ENCODE data around the gene NPLOC4. TPM values are rescaled to one million over a fixed set of nuclear protein-coding genes. Genes with fewer than 3 reads are reported as not detected.
A peak's percentile ranks its signal among the peaks of the same experiment; 100 is the strongest.

Gene NPLOC4
- total and polyA plus RNA-seq, 2 donors from 2014 or later = 41.5 to 86.4 TPM

DNA sequence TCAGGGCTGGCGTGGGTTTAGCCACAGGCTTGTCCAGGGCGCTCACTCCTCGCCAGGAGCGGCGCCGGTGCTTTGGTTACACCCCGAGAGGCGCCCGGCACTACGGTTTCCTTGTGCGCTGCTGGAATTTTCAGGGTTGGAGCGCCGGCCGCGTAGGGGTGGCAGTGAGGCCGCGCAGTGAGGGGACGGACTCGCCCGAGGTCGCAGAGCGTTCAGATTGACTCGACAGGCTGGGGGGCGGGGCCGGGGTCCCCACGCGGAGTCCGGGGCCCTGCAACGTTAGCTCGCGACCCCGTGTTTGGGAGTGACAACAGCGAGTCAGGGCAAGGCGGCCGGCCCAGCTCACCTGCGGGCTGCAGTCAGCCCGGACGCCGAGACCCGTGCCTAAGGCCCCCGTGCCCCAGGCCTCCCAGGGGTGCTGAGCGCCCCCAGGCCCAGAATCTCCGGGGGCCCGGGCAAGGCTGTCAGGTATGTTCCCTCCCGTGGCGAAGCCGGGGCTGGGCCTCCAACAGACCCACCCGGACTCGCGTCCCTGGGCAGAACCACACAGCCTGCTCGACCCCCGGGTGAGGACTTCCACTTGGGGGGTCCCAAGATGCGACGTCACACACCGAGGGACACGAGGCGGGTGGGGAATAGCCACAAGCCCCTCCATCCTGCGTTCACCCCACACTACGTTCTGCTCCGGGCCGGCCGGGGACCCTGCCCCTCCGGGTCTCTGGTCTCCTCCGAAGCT, 123.0 kb downstream of the NPLOC4 start:
- TF ChIP-seq, protein P1, sequence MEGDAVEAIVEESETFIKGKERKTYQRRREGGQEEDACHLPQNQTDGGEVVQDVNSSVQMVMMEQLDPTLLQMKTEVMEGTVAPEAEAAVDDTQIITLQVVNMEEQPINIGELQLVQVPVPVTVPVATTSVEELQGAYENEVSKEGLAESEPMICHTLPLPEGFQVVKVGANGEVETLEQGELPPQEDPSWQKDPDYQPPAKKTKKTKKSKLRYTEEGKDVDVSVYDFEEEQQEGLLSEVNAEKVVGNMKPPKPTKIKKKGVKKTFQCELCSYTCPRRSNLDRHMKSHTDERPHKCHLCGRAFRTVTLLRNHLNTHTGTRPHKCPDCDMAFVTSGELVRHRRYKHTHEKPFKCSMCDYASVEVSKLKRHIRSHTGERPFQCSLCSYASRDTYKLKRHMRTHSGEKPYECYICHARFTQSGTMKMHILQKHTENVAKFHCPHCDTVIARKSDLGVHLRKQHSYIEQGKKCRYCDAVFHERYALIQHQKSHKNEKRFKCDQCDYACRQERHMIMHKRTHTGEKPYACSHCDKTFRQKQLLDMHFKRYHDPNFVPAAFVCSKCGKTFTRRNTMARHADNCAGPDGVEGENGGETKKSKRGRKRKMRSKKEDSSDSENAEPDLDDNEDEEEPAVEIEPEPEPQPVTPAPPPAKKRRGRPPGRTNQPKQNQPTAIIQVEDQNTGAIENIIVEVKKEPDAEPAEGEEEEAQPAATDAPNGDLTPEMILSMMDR (IDR thresholded peaks at IDR 0.05; ENCODE audit: borderline replicate concordance, extremely low read depth, insufficient read depth) = no peak
- peaks cover 1 to 33% (median 3%) of the 10 kb centered on the region in 3 donors for H3K4me1 ChIP-seq (ENCODE audit: control insufficient read depth in 2 of 3, insufficient read depth in 2 of 3, low read depth in 1 of 3, low read length in 3 of 3)
- DNase-seq = peak; percentile 85 to 94 (median 89)

DNA sequence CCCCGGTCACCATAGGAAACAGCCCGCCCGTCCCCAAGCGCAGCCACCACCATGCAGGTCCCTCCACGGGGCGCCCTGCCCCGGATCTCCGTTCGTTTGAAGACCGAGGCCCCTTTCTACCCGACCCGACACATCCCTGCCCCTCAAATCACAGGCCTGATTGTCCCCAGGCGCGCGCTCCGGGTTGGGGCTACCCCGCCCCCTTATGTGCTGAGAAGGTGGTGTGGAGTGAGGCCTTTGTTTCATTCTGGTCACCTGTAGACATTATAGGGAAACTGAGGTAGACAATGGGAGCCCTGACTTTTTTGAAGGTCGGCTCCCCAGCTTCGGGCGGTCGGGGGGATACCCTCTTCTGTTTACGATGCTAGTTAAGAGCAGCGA, 123.5 kb downstream of the NPLOC4 start:
- H3K4me3 ChIP-seq (ENCODE audit: low read length in 3 of 3) = peak overlapping the region; percentile 31 to 73 (median 39)
- H3K36me3 ChIP-seq (ENCODE audit: control insufficient read depth in 2 of 3, insufficient read depth in 3 of 3, low read length in 3 of 3) = peaks cover 11 to 28% (median 20%) of the 10 kb centered on the region in 3 donors
- peak overlapping the region; percentile 99 for H3K27ac ChIP-seq (ENCODE audit: low read depth in 2 of 2, low read length in 2 of 2)
- peaks cover 3 to 34% (median 3%) of the 10 kb centered on the region in 3 donors for H3K4me1 ChIP-seq (ENCODE audit: control insufficient read depth in 2 of 3, insufficient read depth in 2 of 3, low read depth in 1 of 3, low read length in 3 of 3)
- TF ChIP-seq, protein P1 (IDR thresholded peaks at IDR 0.05; ENCODE audit: borderline replicate concordance, extremely low read depth, insufficient read depth) = no peak
- intact Hi-C loops (cut with DNase I) = no loop called here
- no peaks in the 10 kb centered on the region for H3K9me3 ChIP-seq (ENCODE audit: control insufficient read depth in 2 of 3, insufficient read depth in 1 of 3, low read length in 3 of 3)
- FAIRE-seq (no peak), DNase-seq (peak; percentile 76 to 91 (median 85))
- H3K27me3 ChIP-seq (ENCODE audit: control insufficient read depth, insufficient read depth, low read length) = no peaks in the 10 kb centered on the region
- H3K9ac ChIP-seq (ENCODE audit: low read length in 3 of 3) = peak overlapping the region in 2 of 3 donors; percentile 87 to 90

More for the DNA sequence above, 123.0 kb downstream of the NPLOC4 start:
- H3K9me3 ChIP-seq (ENCODE audit: control insufficient read depth in 2 of 3, insufficient read depth in 1 of 3, low read length in 3 of 3) = no peaks in the 10 kb centered on the region
- peak overlapping the region; percentile 99 for H3K27ac ChIP-seq (ENCODE audit: low read depth in 2 of 2, low read length in 2 of 2)
- no peak for FAIRE-seq
- peak overlapping the region in 2 of 3 donors; percentile 87 to 90 for H3K9ac ChIP-seq (ENCODE audit: low read length in 3 of 3)
- no peaks in the 10 kb centered on the region for H3K27me3 ChIP-seq (ENCODE audit: control insufficient read depth, insufficient read depth, low read length)
- intact Hi-C loops (cut with DNase I) = no loop called here
- H3K4me3 ChIP-seq (ENCODE audit: low read length in 3 of 3) = peak overlapping the region; percentile 53 to 73 (median 58)
- H3K36me3 ChIP-seq (ENCODE audit: control insufficient read depth in 2 of 3, insufficient read depth in 3 of 3, low read length in 3 of 3) = peaks cover 11 to 28% (median 17%) of the 10 kb centered on the region in 3 donors

DNA sequence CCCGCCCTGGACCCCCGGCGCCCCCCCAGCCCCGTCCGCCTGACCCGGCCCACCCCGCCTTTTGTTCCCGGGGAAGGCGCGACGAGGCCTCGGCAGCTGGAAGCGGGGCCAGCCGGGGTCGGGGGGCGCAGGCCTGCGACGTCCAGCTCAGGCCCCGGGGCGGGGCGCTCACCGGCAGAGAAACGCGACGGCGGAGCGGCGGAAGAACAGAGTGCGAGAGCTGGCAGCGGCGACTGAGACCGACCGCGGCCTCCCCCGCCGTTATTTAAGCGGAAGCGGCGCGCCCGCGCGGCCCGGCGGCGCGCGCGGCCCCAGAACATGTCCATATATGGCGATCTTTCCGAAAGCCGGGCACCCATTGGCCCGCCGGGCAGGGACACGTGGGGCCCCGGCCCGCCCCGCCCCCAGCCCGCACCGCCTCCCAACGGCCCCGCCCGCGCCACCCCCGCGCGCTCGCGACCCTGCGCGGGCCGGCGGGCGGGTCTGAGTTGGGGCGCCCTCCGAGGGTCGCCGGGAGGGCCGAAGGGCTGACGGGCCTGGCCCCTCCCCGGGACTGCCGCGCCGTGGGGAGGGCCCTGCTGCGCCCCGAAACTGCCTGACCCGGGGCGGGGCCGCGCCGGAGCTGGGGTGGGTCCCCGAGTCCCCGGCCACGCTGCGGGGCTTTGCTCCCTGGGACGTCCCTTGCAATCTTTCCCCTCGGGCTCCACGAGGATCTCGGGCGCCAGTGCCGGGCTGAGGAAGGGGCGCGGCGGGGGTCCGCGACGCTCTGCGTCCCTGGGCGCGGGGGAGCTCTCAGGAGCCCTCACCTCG, 124.1 kb downstream of the NPLOC4 start, which contains the start of gene ACTG1:
Gene ACTG1, minus strand, starts transcription at position 238 of the 810 bp plus-strand sequence. CDS start 445 bp downstream, outside the sequence.
- peak within 1 kb of the TSS; percentile 84 to 96 (median 94) for H3K4me3 ChIP-seq (ENCODE audit: low read length in 3 of 3)
- peak within 1 kb of the TSS; percentile 87 to 97 (median 90) for H3K9ac ChIP-seq (ENCODE audit: low read length in 3 of 3)
- intact Hi-C loops (cut with DNase I) = no loop called here
- H3K36me3 ChIP-seq (ENCODE audit: control insufficient read depth in 2 of 3, insufficient read depth in 3 of 3, low read length in 3 of 3) = peaks cover 11 to 28% (median 20%) of the 10 kb centered on the region in 3 donors
- no peaks in the 10 kb centered on the region for H3K9me3 ChIP-seq (ENCODE audit: control insufficient read depth in 2 of 3, insufficient read depth in 1 of 3, low read length in 3 of 3)
- H3K4me1 ChIP-seq (ENCODE audit: control insufficient read depth in 2 of 3, insufficient read depth in 2 of 3, low read depth in 1 of 3, low read length in 3 of 3) = peaks cover 3 to 29% (median 3%) of the 10 kb centered on the region in 3 donors
- no peak for FAIRE-seq
- H3K27ac ChIP-seq (ENCODE audit: low read depth in 2 of 2, low read length in 2 of 2) = peak within 1 kb of the TSS; percentile 99
- TF ChIP-seq, protein P1 (IDR thresholded peaks at IDR 0.05; ENCODE audit: borderline replicate concordance, extremely low read depth, insufficient read depth) = no peak
- H3K27me3 ChIP-seq (ENCODE audit: control insufficient read depth, insufficient read depth, low read length) = no peaks in the 10 kb centered on the region
- peak; percentile 95 to 98 (median 97) for DNase-seq
